ENCODE measurements around the gene C1R. TPM values are rescaled to one million over a fixed set of nuclear protein-coding genes. Genes with fewer than 3 reads are reported as not detected.

Gene C1R
- polyA plus RNA-seq, 1 of the 3 experiments (the other 2 are of a cell fraction) = 20.1 TPM

- WGBS (ENCODE audit: low lambda C conversion rate) = 70% methylated on average over 6 of the region's 6 CpGs
- H2AFZ ChIP-seq (ENCODE audit: low read depth) = no peak overlapping the region
- H3K36me3 ChIP-seq (replicated peaks in 1 of 2; ENCODE audit: control insufficient read depth in 1 of 2, insufficient read depth in 2 of 2, low read length in 1 of 2) = no peaks in the 10 kb centered on the region
- POLR2A ChIA-PET = no interaction called here
- CTCF ChIA-PET = interaction anchor here (1.0 to 4.4 kb wide), 4 partner anchors 9 to 74 kb away, joined by 3 to 39 read pairs (median 12); no protein-coding TSS in a partner anchor
- H3K9me2 ChIP-seq = no peaks in the 10 kb centered on the region
- no peak overlapping the region for H3K4me2 ChIP-seq
- no peaks in the 10 kb centered on the region for H4K20me1 ChIP-seq (ENCODE audit: insufficient read depth)
- no peak for DNase-seq
- H3K27me3 ChIP-seq (ENCODE audit: insufficient read depth) = peaks cover 10% of the 10 kb centered on the region; the same call in 1 of the 2 replicates
- no peak overlapping the region for H3K9ac ChIP-seq
- H3K79me2 ChIP-seq (ENCODE audit: insufficient read depth) = no peaks in the 10 kb centered on the region
- H3F3A ChIP-seq (replicated peaks; ENCODE audit: insufficient read depth) = no peaks in the 10 kb centered on the region
- peaks cover 0 to 8% of the 10 kb centered on the region in 2 experiments; a peak in 2 of 4 replicates for H3K4me1 ChIP-seq (ENCODE audit: control insufficient read depth in 1 of 2, insufficient read depth in 2 of 2, low read depth in 1 of 2, low read length in 1 of 2)
- H3K27ac ChIP-seq (ENCODE audit: low read depth in 2 of 2, low read length in 1 of 2) = no peak overlapping the region
- no peaks in the 10 kb centered on the region for H3K9me3 ChIP-seq
- TF ChIP-seq NRF1 (IDR thresholded peaks at IDR 0.05; ENCODE audit: low read depth, low read length) (no peak), RAD21 (IDR thresholded peaks at IDR 0.05; ENCODE audit: low read length) (no peak), CTCF (IDR thresholded peaks at IDR 0.05) (no peak), TCF12 (IDR thresholded peaks at IDR 0.05) (no peak), EP300 (IDR thresholded peaks at IDR 0.05; ENCODE audit: borderline replicate concordance in 1 of 2, low read depth in 1 of 2, low read length in 1 of 2) (no peak), FOSL2 (IDR thresholded peaks at IDR 0.05; ENCODE audit: borderline replicate concordance, low read depth) (no peak), YY1 (IDR thresholded peaks at IDR 0.05; ENCODE audit: low read depth) (no peak), FOXM1 (IDR thresholded peaks at IDR 0.05; ENCODE audit: low read depth) (no peak), MAX (IDR thresholded peaks at IDR 0.05; ENCODE audit: low read depth) (no peak), ZBTB33 (IDR thresholded peaks at IDR 0.05; ENCODE audit: borderline replicate concordance, low read depth) (no peak), USF2 (IDR thresholded peaks at IDR 0.05; ENCODE audit: borderline replicate concordance, low read depth, low read length) (no peak)
- no peak overlapping the region for H3K4me3 ChIP-seq (ENCODE audit: low read depth in 2 of 2, low read length in 1 of 2)
Measured at GRCh38 chr12:7114851-7115250, 22.6 kb upstream of the C1R start.

- Histone ChIP-seq H3F3A (replicated peaks; ENCODE audit: insufficient read depth) (no peaks in the 10 kb centered on the region), H4K20me1 (ENCODE audit: insufficient read depth) (no peaks in the 10 kb centered on the region), H3K36me3 (replicated peaks in 1 of 2; ENCODE audit: control insufficient read depth in 1 of 2, insufficient read depth in 2 of 2, low read length in 1 of 2) (no peaks in the 10 kb centered on the region), H2AFZ (ENCODE audit: low read depth) (no peak overlapping the region), H3K9me3 (no peaks in the 10 kb centered on the region), H3K4me1 (ENCODE audit: control insufficient read depth in 1 of 2, insufficient read depth in 2 of 2, low read depth in 1 of 2, low read length in 1 of 2) (peaks cover 0 to 13% of the 10 kb centered on the region in 2 experiments; a peak in 2 of 4 replicates), H3K27me3 (ENCODE audit: insufficient read depth) (peaks cover 10% of the 10 kb centered on the region; the same call in 1 of the 2 replicates), H3K27ac (ENCODE audit: low read depth in 2 of 2, low read length in 1 of 2) (no peak overlapping the region), H3K9ac (no peak overlapping the region), H3K79me2 (ENCODE audit: insufficient read depth) (no peaks in the 10 kb centered on the region), H3K4me3 (ENCODE audit: low read depth in 2 of 2, low read length in 1 of 2) (no peak overlapping the region), H3K9me2 (no peaks in the 10 kb centered on the region), H3K4me2 (no peak overlapping the region)
- 70% methylated on average over 11 of the region's 11 CpGs for WGBS (ENCODE audit: low lambda C conversion rate)
- no peak for DNase-seq
- ChIA-PET POLR2A (no interaction called here), CTCF (interaction anchor here (0.6 to 4.4 kb wide), 40 partner anchors 10 to 537 kb away, joined by 3 to 39 read pairs (median 5); partner anchors contain the start of genes C12orf57, C1R, C1S and LPCAT3)
- TF ChIP-seq NFIC (IDR thresholded peaks at IDR 0.05; ENCODE audit: borderline replicate concordance) (no peak), MEF2A (IDR thresholded peaks at IDR 0.05; ENCODE audit: borderline replicate concordance, low read depth) (no peak), RAD21 (IDR thresholded peaks at IDR 0.05; ENCODE audit: low read length) (no peak), EZH2phosphoT487 (IDR thresholded peaks at IDR 0.05; ENCODE audit: borderline replicate concordance, low read depth) (no peak), POLR2AphosphoS5 (IDR thresholded peaks at IDR 0.05; ENCODE audit: low read depth, low read length) (no peak), IRF3 (IDR thresholded peaks at IDR 0.05; ENCODE audit: low read depth, low read length) (no peak), TEAD4 (IDR thresholded peaks at IDR 0.05; ENCODE audit: borderline replicate concordance, insufficient read depth) (no peak), YY1 (IDR thresholded peaks at IDR 0.05; ENCODE audit: low read depth) (no peak), CHD2 (IDR thresholded peaks at IDR 0.05; ENCODE audit: low read length, partially characterized antibody) (no peak), TCF12 (IDR thresholded peaks at IDR 0.05) (no peak), MXI1 (IDR thresholded peaks at IDR 0.05; ENCODE audit: low read depth, low read length) (no peak)
Measured at GRCh38 chr12:7114008-7114407, 21.8 kb upstream of the C1R start.

Measured in SK-N-SH (cell line).